Ectodermal cell (in vitro differentiated cells): ENCODE data around the gene SLC25A3.

ENCODE experiments used
- H3K27ac ChIP-seq: 2 replicates; pipeline ENCODE4 v1.7.0; 2013; ENCODE audit warnings: mild to moderate bottlenecking, low read depth, low read length; ENCODE audit not compliant: insufficient read depth, poor library complexity, severe bottlenecking
- H3K27me3 ChIP-seq: 2 replicates; pipeline ENCODE4 v1.7.0; 2013; ENCODE audit warnings: mild to moderate bottlenecking, low read length; ENCODE audit not compliant: insufficient read depth, control insufficient read depth, poor library complexity, severe bottlenecking
- H3K36me3 ChIP-seq: one replicate; pipeline ENCODE4 v1.7.0; 2013; ENCODE audit warnings: low read length; ENCODE audit not compliant: control insufficient read depth, insufficient read depth
- H3K4me1 ChIP-seq: one replicate; pipeline ENCODE4 v1.7.0; 2013; ENCODE audit warnings: low read length; ENCODE audit not compliant: control insufficient read depth, insufficient read depth
- H3K4me3 ChIP-seq: 2 replicates; pipeline ENCODE4 v1.7.0; 2013; ENCODE audit warnings: low read depth, low read length, control low read depth; ENCODE audit not compliant: insufficient read depth
- H3K9me3 ChIP-seq: 2 replicates; pipeline ENCODE4 v1.7.0; 2013; ENCODE audit warnings: mild to moderate bottlenecking, low read length, moderate library complexity; ENCODE audit not compliant: control insufficient read depth
- WGBS, 2 experiments: methylation state at CpG; one replicate each; pipeline ENCODE4 v1.1.7; 2013; ENCODE audit warnings: missing lambda C conversion rate in 2 of 2; 5-methylcytosine and 5-hydroxymethylcytosine counted together

SLC25A3 gene

GRCh38 chr12:98651328-98651727, 57.8 kb downstream of the SLC25A3 start:
- Histone ChIP-seq H3K4me3 (no peak overlapping the region), H3K4me1 (peaks cover 6% of the 10 kb centered on the region), H3K36me3 (peaks cover 15% of the 10 kb centered on the region), H3K27me3 (no peaks in the 10 kb centered on the region), H3K27ac (no peak overlapping the region), H3K9me3 (no peaks in the 10 kb centered on the region)

DNA sequence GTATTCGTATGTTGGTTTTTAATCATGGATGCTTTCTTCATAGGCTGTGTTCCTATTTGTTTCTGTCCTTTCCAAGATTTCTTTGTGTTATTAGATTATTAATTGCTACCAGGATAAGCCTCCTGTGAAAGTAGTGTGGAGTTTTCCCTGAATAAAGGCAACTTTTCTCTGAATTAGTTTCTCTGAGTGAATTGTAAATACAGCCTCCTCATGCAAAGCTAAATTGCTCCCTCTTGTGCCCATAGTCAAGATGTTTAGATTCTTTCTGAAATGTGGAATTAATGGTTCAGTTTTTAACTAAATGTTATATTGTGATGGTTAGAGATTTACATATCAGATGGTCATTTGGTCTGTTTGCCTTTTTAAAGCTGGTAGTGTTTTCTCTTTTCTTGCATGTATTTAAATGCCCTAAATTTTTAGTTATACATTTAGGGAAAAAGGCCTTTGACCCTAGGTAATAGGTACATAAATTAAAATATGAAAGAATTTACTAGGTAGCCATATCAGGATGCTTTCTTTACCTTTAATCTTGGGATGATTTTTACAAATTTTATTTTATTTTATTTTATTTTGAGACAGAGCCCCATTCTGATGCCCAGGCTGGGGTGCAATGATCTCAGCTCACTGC, 60.5 kb downstream of the SLC25A3 start:
- H3K9me3 ChIP-seq: no peaks in the 10 kb centered on the region
- H3K4me1 ChIP-seq: no peaks in the 10 kb centered on the region
- H3K27me3 ChIP-seq: no peaks in the 10 kb centered on the region
- WGBS, 2 experiments: 100% methylated on average over 1 of the region's 1 CpG
- no peak overlapping the region for H3K4me3 ChIP-seq
- peaks cover 14% of the 10 kb centered on the region for H3K36me3 ChIP-seq
- H3K27ac ChIP-seq: no peak overlapping the region
